Bone marrow (tissue), 2 donors: ENCODE results near the gene TEC.

Experiments
- DNase-seq, 2 donors: peaks; one replicate each; lab custom pipeline; 2025; lab: John Stamatoyannopoulos, UW

Gene TEC

GRCh38 chr4:48269861-48270522 lies 354 bp upstream of the TEC start:
- peak; percentile 88 to 89 for DNase-seq

- no peak for DNase-seq
Measured at GRCh38 chr4:48267574-48267973, 2.1 kb downstream of the TEC start.

GRCh38 chr4:48266781-48267180 lies 2.9 kb downstream of the TEC start:
- no peak for DNase-seq

- no peak for DNase-seq
Measured at GRCh38 chr4:48262926-48263325, 6.7 kb downstream of the TEC start.

DNA sequence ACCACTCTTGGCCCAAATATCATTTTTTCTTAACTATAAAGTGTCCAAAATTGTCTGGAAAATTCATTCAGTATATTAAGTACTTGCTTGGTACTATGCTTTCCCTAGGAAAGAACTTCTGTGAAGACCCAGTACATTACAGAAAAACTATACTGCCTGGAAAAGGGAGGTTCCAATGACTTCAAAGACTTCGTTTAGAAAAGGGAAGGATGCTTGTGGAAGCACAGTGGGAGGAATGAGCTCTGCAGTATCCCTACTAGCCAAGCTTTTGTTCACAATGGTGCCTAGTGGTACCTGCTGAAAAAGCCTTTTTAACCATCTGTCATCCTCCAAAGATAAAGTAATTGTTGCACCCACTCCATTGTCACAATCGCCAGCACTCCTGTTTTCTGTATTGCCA lies 7.2 kb downstream of the TEC start:
- DNase-seq: no peak

GRCh38 chr4:48261281-48261680 lies 8.4 kb downstream of the TEC start:
- no peak for DNase-seq

DNA sequence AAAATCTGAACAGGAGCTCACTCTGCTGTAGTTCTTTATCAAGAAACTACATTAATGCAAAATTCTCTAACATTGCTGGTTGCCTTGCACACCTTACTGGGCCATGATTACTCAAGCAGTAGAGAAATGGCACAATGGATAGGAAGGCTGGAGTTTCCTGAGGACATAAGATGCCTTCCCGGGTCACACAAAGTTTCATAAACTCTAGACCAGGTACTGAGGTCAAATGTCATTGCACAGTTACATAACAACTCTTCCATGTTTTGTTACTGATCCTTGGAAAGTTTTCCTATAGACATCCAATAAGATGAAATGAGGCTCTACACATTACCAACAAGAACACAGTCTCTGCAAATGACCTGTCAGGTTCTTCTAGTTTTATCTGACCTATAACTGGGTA lies 9.9 kb downstream of the TEC start:
- DNase-seq: no peak

DNA sequence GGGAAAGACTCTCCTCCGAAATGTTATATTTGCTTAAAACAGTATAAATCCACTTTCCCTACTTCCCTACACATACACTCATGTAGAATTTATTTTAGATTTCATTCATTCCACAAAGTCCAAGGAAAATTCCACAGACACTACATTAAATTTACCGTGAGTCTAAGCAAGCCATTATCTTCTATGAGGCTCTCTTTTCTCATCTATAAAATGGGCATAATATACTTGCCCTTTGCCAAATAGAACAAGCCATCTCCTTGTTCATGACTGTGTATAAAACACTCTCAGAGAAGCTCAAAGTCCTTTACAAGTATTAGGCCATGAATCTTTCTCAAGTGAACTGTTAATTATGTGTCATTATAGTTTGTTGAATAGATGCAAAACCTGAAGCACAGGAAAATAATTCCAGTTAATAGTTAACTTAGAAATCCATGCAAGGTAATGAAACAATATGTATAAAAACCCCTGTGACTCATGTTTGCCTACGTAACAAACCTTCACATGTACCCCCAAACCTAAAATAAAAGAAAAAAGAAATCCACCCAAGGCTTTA lies 10.7 kb downstream of the TEC start:
- DNase-seq: no peak

DNA sequence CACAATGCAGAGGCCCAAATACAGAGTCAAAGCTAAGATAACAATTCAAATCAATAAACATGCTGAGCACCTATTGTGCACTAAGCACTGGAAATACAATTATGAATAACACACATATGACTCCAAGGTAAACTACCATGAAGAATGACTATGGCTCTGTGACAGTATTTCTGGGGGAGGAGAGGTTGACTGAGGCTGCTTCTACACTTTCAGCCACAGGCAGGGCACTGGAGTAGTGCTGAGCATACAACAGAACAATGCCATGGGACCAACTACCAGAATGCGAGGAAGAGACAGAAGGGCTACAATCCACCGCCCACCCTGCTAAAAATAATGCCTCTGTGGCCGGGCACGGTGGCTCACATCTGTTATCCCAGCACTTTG lies 13.7 kb downstream of the TEC start:
- no peak for DNase-seq

- no peak for DNase-seq
Measured at GRCh38 chr4:48255072-48255958, 14.3 kb downstream of the TEC start.

DNA sequence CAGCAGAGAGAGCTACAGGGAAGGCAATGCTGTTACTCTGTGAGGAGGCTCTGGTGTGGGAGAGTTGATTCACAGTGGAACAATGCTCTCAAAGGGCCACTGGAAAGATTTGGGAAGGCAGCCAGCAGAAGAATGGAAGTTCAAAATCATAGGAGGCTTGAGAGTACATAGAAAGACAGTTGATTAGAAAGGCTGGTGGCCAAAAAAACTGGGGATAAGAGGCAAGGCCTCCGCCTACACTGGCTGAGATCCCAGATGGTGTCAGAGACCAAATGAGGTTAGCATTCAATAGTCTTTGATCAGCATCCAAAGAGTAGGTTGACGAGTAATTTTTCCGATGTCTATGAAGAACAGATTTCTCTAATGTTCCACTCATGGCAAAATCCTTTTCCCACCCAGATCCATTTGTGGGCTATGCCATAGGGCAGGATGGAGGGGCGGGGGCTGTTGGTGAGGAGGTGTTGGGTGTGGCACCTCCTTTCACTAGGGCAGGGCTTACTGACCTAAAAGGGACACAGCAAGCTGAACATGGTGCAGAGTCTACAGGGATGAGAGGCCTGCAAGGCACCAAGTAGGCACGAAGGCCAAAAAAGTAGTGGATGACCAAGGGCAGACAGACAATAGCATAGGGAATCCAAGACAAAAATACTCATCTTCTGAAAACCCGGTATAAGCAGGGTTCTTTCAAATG lies 15.1 kb downstream of the TEC start:
- no peak for DNase-seq

DNA sequence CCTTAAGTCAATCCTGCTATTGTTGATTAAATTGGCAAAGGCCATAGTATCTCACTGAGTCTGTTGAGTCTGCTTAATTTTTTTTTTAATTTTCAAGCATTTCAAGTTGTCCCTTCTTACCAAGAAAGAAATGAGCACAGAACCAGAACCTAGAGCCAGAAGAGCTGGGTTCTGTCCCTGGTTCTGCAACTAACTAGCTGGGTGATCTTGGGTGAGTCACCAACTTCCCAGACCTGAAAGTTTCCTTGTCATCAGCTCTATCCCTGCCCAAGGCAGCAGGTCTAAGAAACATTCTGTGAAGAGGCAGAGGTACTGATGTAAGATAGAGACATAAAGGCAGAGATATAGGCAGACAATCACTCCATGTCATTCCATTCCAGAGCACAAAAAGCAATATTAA lies 17.3 kb downstream of the TEC start:
- no peak for DNase-seq

DNA sequence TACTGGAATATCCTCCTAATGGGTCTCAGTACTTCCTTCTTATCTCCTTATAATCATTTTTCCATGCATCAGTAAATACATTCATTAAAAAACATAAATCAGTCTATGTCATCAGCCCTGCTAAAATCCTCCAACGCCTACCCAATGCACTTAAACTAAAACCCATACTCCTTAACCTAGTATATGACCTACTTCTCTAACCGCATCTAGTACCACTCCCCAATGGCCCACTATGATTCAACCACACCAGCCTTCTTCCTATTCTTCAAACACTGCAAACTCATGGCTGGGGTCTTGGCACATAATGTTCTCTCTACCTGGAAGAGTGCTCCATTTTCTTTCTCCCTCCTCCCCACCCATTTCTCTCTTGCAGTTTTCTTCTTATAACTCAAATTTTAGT lies 18.7 kb downstream of the TEC start:
- DNase-seq: no peak

- DNase-seq: no peak
Measured at GRCh38 chr4:48250343-48250742, 19.3 kb downstream of the TEC start.

- no peak for DNase-seq
Measured at GRCh38 chr4:48249378-48249777, 20.3 kb downstream of the TEC start.

- DNase-seq: no peak
Measured at GRCh38 chr4:48248559-48248953, 21.1 kb downstream of the TEC start.

DNA sequence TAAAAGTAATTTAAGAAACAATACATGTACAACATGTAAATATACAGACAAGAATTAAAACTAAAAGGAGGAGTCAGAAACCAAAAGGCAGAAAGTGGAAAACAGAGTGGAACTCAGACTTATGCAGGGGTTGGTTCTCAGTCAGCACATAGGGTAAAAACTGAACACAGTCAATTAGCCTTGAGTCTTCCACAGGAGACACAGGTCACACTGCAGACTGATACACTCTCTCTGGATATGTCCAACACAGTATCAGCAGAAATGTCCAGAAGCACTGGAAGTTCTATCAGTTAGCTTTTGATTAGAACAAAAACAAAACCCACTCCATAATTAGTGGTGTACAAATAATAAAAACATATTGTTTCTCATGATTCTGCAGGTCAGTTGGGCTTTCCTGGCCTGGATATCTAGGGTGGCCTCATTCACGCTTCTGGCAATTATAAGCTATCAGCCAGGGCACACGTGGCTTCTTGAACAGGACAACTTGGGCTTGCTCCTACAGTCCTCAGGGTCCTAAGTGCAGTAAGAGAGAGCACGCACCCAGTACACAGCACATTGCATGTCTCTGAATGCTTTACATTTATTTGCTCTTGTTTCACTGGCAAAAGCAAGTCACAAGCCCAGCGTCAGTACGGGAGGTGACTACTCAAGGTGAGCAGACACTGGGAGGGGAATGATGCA lies 21.6 kb downstream of the TEC start:
- no peak for DNase-seq

DNA sequence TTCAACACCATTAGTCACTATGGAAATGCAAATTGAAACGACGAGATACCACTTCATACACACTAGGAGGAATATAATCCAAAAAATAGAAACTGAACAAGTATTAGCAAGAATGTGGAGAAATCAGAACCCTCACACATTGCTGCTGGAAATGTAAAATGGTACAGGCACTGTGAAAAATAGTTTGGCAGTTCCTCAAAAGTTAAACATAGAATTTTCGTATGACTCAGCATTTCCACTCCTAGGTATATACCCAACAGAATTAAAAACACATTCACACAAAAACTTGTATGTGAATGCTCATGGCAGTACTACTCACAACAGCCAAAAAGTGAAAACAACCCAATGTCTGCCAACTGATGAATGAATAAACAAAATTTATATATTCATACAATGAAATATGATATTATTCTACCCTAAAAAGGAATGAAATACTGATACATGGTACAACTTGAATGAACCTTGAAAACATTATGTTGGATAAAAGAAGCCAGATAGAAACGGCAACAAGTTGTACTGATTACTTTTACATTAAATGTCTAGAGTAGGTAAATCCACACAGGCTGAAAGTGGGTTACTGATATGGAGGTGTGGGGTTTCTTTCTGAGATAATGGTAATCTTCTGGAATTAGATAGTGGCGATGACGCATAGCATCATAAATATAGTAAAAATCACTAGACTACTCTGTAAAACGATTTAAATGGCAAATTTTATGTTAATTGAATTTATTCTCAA lies 22.3 kb downstream of the TEC start:
- DNase-seq: peak in 1 of 2 donors; percentile 91

DNA sequence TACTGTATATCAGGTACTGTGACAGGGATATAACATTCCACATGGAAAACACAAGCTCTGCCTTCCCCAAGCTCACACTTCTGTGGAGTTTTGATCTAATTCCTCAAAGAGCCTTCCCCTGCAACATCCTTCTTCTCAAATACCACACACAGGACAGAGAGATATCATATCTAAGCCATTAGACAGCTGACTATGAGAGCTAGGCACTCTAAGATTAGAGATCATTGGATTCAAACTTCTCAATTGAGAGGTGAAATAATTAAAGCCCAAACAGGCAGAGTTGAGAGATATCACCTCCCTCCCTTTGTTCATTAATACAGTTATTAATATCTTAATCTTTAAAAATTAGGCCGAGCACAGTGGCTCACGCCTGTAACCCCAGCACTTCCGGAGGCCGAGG lies 25.0 kb downstream of the TEC start:
- no peak for DNase-seq

- no peak for DNase-seq
Measured at GRCh38 chr4:48243887-48244286, 25.8 kb downstream of the TEC start.

DNA sequence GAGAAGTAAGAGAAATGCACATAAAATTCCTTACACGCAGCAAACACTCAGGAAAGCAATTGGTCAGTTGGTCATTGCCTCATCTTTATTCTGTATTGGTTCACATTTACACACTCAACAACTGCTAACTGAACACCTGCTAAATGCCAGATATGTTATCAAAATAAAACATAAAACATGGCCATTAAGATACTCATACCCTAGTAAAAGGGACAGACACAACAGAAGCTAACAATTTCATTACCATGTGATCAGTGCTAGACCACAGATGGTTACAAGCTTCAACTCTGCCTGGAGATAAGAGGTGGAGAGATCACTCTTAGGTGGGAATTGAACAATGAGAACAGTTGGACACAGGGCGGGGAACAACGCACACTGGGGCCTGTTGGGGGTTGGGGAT lies 26.2 kb downstream of the TEC start:
- no peak for DNase-seq
